ENCODE data around the gene GTF2H1.
"Not testable (repeated sequence)": the region's sequence is repeated elsewhere in the genome, so short reads cannot be mapped to it uniquely, and the experiment has no call there.

Gene GTF2H1

GRCh38 chr11:18320617-18321016, 1.8 kb upstream of the GTF2H1 start:
- no peak for DNase-seq

- no peak for DNase-seq
These were observed 794 bp upstream of the GTF2H1 start for GRCh38 chr11:18321578-18321968.

GRCh38 chr11:18322818-18323570, 627 bp downstream of the GTF2H1 start:
- DNase-seq: no peak

DNA sequence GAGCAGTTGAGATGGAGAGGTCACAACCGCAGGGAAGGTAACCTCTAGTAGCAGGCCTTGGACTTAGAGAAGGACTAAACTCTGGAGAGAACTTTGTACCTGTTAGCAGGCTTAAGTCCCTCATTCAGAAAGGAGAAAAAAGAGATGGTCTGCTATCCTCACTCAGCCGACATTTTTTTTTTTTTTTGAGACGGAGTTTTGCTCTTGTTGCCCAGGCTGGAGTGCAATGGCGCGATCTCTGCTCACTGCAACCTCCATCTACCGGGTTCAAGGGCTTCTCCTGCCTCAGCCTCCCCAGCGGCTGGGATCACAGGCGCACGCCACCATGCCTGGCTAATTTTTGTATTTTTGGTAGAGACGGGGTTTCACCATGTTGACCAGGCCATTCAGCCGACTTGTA, 1.5 kb downstream of the GTF2H1 start:
- not testable (repeated sequence) for DNase-seq

- no peak for DNase-seq
These were observed 2.0 kb downstream of the GTF2H1 start for GRCh38 chr11:18324381-18324780.

- no peak for DNase-seq
These were observed 7.0 kb downstream of the GTF2H1 start for GRCh38 chr11:18329196-18329870.

DNA sequence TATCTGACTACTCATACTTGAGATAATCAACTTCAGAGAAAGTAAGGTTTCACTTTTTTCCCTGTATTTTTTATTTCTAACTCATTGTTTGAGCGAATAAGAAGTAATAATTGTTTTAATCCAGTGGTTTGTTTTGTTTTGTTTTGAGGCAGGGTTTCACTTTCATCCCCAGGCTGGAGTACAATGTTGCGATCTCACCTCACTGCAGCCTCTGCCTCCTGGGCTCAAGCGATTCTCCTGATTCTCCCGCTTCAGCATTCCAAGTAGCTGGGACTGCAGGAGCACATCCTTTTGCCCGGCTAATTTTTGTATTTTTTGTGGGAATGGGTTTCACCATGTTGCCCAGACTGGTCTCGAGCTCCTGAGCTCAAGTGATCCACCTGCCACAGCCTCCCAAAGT, 8.6 kb downstream of the GTF2H1 start:
- no peak for DNase-seq

DNA sequence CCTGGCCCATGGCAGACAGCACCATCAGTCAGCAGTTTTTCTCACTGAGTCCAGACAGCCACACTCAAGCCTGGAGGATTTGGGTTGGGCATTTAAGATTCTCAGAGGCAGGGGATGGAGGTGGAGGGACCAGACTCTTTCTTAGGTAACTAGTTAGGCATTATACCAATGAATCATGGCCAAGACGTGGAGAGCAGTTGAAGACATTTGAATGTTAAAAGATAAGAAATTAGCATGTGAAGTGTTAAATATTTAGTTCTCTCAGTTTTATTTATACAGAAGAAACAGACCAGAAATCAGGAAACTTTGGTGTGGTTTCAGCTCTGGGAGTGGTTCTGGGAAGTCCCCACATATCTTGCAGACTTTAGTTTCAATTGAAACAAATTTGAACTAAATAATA, 9.9 kb downstream of the GTF2H1 start:
- no peak for DNase-seq

GRCh38 chr11:18332891-18333290, 10.5 kb downstream of the GTF2H1 start:
- no peak for DNase-seq

GRCh38 chr11:18347471-18348125, 25.2 kb downstream of the GTF2H1 start:
- DNase-seq: no peak

DNA sequence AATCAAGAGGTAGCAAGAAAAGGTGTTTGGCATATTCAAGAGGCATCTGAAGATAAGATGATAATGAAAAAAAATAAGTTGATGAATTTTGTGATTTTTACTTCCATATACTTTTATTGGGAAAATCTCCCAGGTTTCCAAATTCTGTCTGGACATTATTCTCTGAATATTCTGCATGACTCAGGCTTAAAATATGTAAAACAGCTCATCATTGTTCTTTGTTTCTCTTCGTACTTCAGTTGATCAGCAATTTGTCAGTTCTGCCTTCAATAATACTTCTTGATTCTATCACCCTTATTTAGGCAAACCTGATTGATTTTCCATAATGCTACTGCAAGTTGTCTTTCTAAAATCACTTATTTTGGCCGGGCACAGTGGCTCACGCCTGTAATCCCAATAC, 30.2 kb downstream of the GTF2H1 start:
- no peak for DNase-seq

DNA sequence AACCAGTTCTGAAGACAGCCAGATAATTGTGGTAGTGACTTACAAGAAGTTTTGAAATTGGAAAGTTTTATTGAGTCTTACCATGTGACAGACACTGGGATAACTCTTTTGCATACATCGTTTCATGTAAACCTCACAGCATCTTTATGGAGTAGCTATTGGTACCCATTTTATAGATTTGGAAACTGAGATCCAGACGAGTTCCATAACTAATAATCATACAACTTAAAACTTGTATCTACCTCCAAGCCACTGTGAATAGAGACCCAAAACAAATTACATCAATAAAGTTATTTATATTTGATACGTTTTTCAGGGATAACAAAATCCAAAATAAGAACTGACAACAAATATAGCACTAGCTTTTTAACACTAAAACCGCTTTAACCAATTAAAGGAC, 36.3 kb downstream of the GTF2H1 start:
- no peak for DNase-seq

GRCh38 chr11:18361154-18361553, 38.8 kb downstream of the GTF2H1 start:
- DNase-seq: no peak

- DNase-seq: no peak
These were observed 42.2 kb downstream of the GTF2H1 start for GRCh38 chr11:18364495-18365073.

DNA sequence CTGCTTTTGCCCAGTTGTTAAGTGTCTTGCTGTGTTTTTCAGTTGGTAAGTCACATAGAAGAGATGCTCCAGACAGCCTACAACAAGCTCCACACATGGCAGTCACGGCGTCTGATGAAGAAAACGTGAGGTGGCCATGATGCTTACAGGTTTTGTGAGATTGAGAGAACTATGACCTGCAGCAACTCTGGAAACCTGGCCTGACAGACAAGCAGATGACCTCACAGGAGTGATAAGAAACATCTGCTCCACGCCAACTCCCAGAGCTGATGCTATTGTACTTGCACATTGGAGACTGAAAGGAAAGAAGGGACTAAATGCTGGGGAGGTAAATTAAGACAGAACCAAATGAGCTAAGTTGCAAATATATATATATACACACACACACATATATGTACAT, 43.4 kb downstream of the GTF2H1 start:
- DNase-seq: no peak

- no peak for DNase-seq
These were observed 43.9 kb downstream of the GTF2H1 start for GRCh38 chr11:18366286-18366685.

- DNase-seq: no peak
These were observed 45.1 kb downstream of the GTF2H1 start for GRCh38 chr11:18367431-18367830.

DNA sequence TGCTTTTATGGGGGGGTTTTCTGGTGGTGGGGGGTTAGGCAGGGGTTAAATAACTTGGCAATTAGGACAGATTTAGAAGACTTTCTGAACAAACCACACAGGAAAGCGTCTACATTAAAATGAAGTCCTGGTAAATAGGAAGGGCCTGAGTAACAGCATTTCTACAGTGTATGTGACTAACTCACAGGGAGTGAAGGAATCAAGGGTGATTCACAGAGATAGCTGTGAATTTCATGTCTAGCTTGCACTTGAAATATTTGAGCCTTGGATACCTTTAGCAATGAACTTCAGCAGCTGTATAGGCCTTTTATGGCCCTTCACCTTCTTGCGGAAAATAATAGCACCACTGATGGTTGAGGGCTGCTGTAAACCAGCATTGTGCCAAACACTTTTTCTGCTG, 45.9 kb downstream of the GTF2H1 start:
- DNase-seq: no peak

DNA sequence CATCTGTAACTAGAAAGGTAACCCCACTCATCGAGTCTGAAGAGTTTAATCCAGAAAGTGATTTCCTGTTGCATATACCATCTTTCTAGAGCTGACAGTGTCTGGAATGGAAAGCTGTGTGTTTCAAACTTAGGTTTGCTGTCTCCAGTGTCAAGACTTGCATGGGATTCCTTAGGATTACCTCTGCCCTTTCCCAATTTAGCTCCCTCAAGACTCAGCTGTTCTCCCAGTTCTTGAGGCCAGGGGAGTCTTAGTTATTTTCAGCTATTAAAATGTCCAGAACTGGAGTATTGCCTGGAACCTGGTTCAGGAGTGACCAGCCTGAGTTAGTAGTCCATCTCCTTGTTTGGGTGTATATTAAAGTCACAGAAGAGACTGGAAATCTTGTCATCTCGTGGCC, 47.0 kb downstream of the GTF2H1 start:
- no peak for DNase-seq

DNA sequence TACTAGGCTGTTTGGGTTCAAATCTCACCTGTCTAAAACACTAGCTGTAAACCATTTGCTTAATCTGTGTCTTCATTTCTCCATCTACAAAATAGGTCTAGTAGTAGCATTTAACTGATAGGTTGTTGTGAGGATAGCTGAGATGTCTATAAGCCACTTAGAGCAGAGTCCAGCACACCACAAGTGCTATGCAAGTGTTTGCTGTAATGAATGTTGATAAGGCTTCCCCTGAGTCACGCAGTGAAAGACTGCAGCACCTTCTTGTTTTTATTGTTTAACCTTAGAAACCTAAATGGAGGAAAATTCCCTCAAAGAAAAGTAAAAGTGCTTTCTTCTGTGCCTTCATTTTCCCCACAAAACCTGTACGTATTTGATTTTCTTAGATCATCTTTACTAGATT, 48.9 kb downstream of the GTF2H1 start:
- DNase-seq: no peak

GRCh38 chr11:18372201-18372600, 49.8 kb downstream of the GTF2H1 start:
- no peak for DNase-seq

- DNase-seq: no peak
These were observed 52.6 kb downstream of the GTF2H1 start for GRCh38 chr11:18374956-18375355.

GRCh38 chr11:18375941-18376340, 53.6 kb downstream of the GTF2H1 start:
- DNase-seq: no peak

DNA sequence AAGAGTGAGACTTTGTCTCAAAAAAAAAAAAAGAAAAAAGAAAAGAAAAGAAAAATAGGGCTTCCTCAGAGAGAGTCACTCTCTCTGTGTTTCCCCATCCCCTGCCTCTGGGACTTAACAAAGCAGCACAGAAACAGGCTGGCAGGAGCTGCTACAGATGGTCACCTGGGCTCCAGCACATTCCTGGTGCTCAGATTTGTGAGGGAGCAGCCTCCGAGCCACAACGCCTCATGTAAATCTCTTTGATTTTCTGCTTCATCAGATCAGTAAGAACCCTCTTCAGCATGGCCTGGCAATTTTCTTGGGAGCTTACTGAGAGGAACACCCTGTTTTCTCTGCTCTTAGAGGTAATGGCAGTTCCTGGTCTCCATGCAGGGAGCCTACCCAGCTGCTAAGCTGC, 56.8 kb downstream of the GTF2H1 start:
- no peak for DNase-seq
